Measurements from ENCODE around the gene GOLGA2. TPM values are rescaled to one million over a fixed set of nuclear protein-coding genes. Genes with fewer than 3 reads are reported as not detected.

GOLGA2 gene
- total RNA-seq, 1 experiment from 2014 or later: 34.4 TPM

GRCh38 chr9:128224877-128225276, 50.9 kb downstream of the GOLGA2 start:
- no peak for DNase-seq
- Histone ChIP-seq H3K4me3 (ENCODE audit: insufficient read depth, low read depth, low read length) (no peak overlapping the region), H3K27me3 (ENCODE audit: control insufficient read depth, insufficient read depth, low read length) (no peaks in the 10 kb centered on the region), H3K36me3 (replicated peaks; ENCODE audit: control insufficient read depth, insufficient read depth, low read length) (peaks cover 16% of the 10 kb centered on the region)

GRCh38 chr9:128222880-128223670, 52.7 kb downstream of the GOLGA2 start:
- peaks cover 18% of the 10 kb centered on the region for H3K36me3 ChIP-seq (replicated peaks; ENCODE audit: control insufficient read depth, insufficient read depth, low read length)
- DNase-seq: no peak

GRCh38 chr9:128222026-128222425, 53.8 kb downstream of the GOLGA2 start:
- DNase-seq: no peak
- Histone ChIP-seq H3K36me3 (replicated peaks; ENCODE audit: control insufficient read depth, insufficient read depth, low read length) (peaks cover 18% of the 10 kb centered on the region), H3K27me3 (ENCODE audit: control insufficient read depth, insufficient read depth, low read length) (no peaks in the 10 kb centered on the region), H3K4me3 (ENCODE audit: insufficient read depth, low read depth, low read length) (no peak overlapping the region)

More at GRCh38 chr9:128222880-128223670, 52.7 kb downstream of the GOLGA2 start:
- H3K27me3 ChIP-seq (ENCODE audit: control insufficient read depth, insufficient read depth, low read length): no peaks in the 10 kb centered on the region
- no peak overlapping the region for H3K4me3 ChIP-seq (ENCODE audit: insufficient read depth, low read depth, low read length)

GRCh38 chr9:128219831-128220230, 56.0 kb downstream of the GOLGA2 start:
- Histone ChIP-seq H3K27me3 (ENCODE audit: control insufficient read depth, insufficient read depth, low read length) (no peaks in the 10 kb centered on the region), H3K36me3 (replicated peaks; ENCODE audit: control insufficient read depth, insufficient read depth, low read length) (peaks cover 18% of the 10 kb centered on the region), H3K4me3 (ENCODE audit: insufficient read depth, low read depth, low read length) (no peak overlapping the region)
- DNase-seq: peak; percentile 20

- peaks cover 18% of the 10 kb centered on the region for H3K36me3 ChIP-seq (replicated peaks; ENCODE audit: control insufficient read depth, insufficient read depth, low read length)
- H3K27me3 ChIP-seq (ENCODE audit: control insufficient read depth, insufficient read depth, low read length): no peaks in the 10 kb centered on the region
- H3K4me3 ChIP-seq (ENCODE audit: insufficient read depth, low read depth, low read length): peak overlapping the region; percentile 25
- DNase-seq: peak; percentile 99
Observed at GRCh38 chr9:128218518-128219389, 57.1 kb downstream of the GOLGA2 start.

- DNase-seq: no peak
- H3K4me3 ChIP-seq (ENCODE audit: insufficient read depth, low read depth, low read length): peak overlapping the region; percentile 25; the same call in 1 of the 2 replicates
- no peaks in the 10 kb centered on the region for H3K27me3 ChIP-seq (ENCODE audit: control insufficient read depth, insufficient read depth, low read length)
- H3K36me3 ChIP-seq (replicated peaks; ENCODE audit: control insufficient read depth, insufficient read depth, low read length): peaks cover 16% of the 10 kb centered on the region
Observed at GRCh38 chr9:128218172-128218517, 57.7 kb downstream of the GOLGA2 start.

- peak; percentile 33 for DNase-seq
- no peak overlapping the region for H3K4me3 ChIP-seq (ENCODE audit: insufficient read depth, low read depth, low read length)
- H3K27me3 ChIP-seq (ENCODE audit: control insufficient read depth, insufficient read depth, low read length): no peaks in the 10 kb centered on the region
- peaks cover 11% of the 10 kb centered on the region for H3K36me3 ChIP-seq (replicated peaks; ENCODE audit: control insufficient read depth, insufficient read depth, low read length)
Observed at GRCh38 chr9:128216781-128217553, 58.8 kb downstream of the GOLGA2 start.

GRCh38 chr9:128215491-128216409, 60.1 kb downstream of the GOLGA2 start:
- peaks cover 8% of the 10 kb centered on the region for H3K36me3 ChIP-seq (replicated peaks; ENCODE audit: control insufficient read depth, insufficient read depth, low read length)
- no peaks in the 10 kb centered on the region for H3K27me3 ChIP-seq (ENCODE audit: control insufficient read depth, insufficient read depth, low read length)
- DNase-seq: peak; percentile 48
- H3K4me3 ChIP-seq (ENCODE audit: insufficient read depth, low read depth, low read length): no peak overlapping the region

GRCh38 chr9:128214571-128215490, 61.0 kb downstream of the GOLGA2 start:
- H3K27me3 ChIP-seq (ENCODE audit: control insufficient read depth, insufficient read depth, low read length): no peaks in the 10 kb centered on the region
- DNase-seq: peak; percentile 54
- peaks cover 3% of the 10 kb centered on the region for H3K36me3 ChIP-seq (replicated peaks; ENCODE audit: control insufficient read depth, insufficient read depth, low read length)
- no peak overlapping the region for H3K4me3 ChIP-seq (ENCODE audit: insufficient read depth, low read depth, low read length)

- Histone ChIP-seq H3K4me3 (ENCODE audit: insufficient read depth, low read depth, low read length) (no peak overlapping the region), H3K36me3 (replicated peaks; ENCODE audit: control insufficient read depth, insufficient read depth, low read length) (no peaks in the 10 kb centered on the region; the same call in 1 of the 2 replicates), H3K27me3 (ENCODE audit: control insufficient read depth, insufficient read depth, low read length) (no peaks in the 10 kb centered on the region)
- peak; percentile 23 for DNase-seq
Observed at GRCh38 chr9:128213746-128214497, 61.9 kb downstream of the GOLGA2 start.

- DNase-seq: peak; percentile 19
- no peaks in the 10 kb centered on the region for H3K36me3 ChIP-seq (replicated peaks; ENCODE audit: control insufficient read depth, insufficient read depth, low read length)
- H3K4me3 ChIP-seq (ENCODE audit: insufficient read depth, low read depth, low read length): no peak overlapping the region
- no peaks in the 10 kb centered on the region for H3K27me3 ChIP-seq (ENCODE audit: control insufficient read depth, insufficient read depth, low read length)
Observed at GRCh38 chr9:128211981-128212281, 63.9 kb downstream of the GOLGA2 start.

- peak; percentile 37 for DNase-seq
- H3K36me3 ChIP-seq (replicated peaks; ENCODE audit: control insufficient read depth, insufficient read depth, low read length): no peaks in the 10 kb centered on the region
- no peak overlapping the region for H3K4me3 ChIP-seq (ENCODE audit: insufficient read depth, low read depth, low read length)
- H3K27me3 ChIP-seq (ENCODE audit: control insufficient read depth, insufficient read depth, low read length): no peaks in the 10 kb centered on the region
Observed at GRCh38 chr9:128211186-128211980, 64.4 kb downstream of the GOLGA2 start.

Data from H7 (cell line).